ENCODE data around the gene CAPN10. TPM values are rescaled to one million over a fixed set of nuclear protein-coding genes. Genes with fewer than 3 reads are reported as not detected.

Gene CAPN10
- total RNA-seq, 4 donors from 2014 or later: 6.8 to 12.2 (median 7.5) TPM

DNA sequence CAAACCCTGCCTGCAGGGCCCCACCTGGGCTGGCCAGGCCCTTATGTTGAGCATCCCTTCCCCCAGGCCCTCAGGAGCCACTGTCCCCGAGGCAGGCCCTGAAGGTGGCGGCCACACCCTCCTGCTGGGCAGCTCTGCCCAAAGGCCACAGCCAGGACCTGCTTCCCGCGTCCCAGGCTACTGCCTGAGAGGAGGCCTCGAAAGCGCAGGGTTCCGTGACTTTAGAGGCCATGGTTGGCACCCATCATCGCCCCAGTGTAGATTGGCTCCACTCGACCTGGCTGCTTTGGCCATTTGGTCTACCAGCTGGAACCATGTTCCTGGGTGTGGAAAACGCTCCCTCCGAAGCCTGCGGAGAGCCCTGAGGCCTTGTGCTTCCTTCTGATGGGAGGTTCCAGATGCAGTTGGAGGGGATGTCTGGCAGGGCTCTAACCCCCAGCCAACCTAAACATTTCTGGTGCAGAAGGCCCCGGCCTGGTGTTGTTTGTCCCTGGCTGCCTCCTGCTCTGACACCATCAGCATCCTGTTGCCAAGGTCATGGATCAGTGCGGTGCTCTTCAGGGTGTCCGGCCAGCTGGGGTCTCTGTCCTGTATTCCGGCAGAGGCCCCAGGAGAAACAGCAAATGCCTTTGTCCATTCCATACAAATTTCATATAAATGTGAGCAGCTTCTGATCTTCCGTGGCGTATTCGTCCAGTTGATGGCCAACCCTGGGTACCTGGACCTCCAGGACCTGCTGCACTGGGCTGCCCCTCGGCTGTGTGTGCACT lies 14.7 kb downstream of the CAPN10 start:
- Histone ChIP-seq H3K4me1 (peaks cover under 1 to 12% of the 10 kb centered on the region in 2 donors), H3K36me3 (peaks cover 0 to 18% of the 10 kb centered on the region in 2 donors), H3K27ac (no peak overlapping the region), H3K4me3 (no peak overlapping the region), H3K27me3 (no peaks in the 10 kb centered on the region), H3K9me3 (no peaks in the 10 kb centered on the region)
- DNase-seq: peak in 1 of 2 donors; percentile 6
- in situ Hi-C loops (cut with MboI; ENCODE audit: low sequenced_read_pairs in 4 of 4): no loop called here
- ATAC-seq: no peak
- intact Hi-C loops (cut with DNase I; ENCODE audit: low total_unique reads): no loop called here
- TF ChIP-seq, protein P1, sequence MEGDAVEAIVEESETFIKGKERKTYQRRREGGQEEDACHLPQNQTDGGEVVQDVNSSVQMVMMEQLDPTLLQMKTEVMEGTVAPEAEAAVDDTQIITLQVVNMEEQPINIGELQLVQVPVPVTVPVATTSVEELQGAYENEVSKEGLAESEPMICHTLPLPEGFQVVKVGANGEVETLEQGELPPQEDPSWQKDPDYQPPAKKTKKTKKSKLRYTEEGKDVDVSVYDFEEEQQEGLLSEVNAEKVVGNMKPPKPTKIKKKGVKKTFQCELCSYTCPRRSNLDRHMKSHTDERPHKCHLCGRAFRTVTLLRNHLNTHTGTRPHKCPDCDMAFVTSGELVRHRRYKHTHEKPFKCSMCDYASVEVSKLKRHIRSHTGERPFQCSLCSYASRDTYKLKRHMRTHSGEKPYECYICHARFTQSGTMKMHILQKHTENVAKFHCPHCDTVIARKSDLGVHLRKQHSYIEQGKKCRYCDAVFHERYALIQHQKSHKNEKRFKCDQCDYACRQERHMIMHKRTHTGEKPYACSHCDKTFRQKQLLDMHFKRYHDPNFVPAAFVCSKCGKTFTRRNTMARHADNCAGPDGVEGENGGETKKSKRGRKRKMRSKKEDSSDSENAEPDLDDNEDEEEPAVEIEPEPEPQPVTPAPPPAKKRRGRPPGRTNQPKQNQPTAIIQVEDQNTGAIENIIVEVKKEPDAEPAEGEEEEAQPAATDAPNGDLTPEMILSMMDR (IDR thresholded peaks at IDR 0.05 in 4 of 5, conservative IDR thresholded peaks at IDR 0.05 in 1 of 5): no peak
- TF ChIP-seq POLR2A (IDR thresholded peaks at IDR 0.05): no peak

DNA sequence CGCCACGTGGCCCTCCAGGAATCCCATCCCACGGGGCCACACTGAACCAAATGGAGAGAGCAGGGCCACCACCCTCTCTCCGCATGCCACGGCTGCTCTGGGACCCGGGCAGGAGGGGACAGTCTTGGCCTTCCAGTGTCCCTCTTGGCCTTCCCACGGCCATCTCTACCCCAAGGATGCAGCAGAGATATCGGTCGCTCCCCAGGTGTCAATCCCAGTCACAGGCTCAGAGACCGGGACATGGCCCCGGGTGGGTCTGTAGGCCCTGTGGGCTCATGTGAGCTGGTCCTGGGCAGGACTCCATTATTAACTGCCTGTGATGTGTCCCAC lies 15.3 kb downstream of the CAPN10 start:
- intact Hi-C loops (cut with DNase I; ENCODE audit: low total_unique reads): no loop called here

DNA sequence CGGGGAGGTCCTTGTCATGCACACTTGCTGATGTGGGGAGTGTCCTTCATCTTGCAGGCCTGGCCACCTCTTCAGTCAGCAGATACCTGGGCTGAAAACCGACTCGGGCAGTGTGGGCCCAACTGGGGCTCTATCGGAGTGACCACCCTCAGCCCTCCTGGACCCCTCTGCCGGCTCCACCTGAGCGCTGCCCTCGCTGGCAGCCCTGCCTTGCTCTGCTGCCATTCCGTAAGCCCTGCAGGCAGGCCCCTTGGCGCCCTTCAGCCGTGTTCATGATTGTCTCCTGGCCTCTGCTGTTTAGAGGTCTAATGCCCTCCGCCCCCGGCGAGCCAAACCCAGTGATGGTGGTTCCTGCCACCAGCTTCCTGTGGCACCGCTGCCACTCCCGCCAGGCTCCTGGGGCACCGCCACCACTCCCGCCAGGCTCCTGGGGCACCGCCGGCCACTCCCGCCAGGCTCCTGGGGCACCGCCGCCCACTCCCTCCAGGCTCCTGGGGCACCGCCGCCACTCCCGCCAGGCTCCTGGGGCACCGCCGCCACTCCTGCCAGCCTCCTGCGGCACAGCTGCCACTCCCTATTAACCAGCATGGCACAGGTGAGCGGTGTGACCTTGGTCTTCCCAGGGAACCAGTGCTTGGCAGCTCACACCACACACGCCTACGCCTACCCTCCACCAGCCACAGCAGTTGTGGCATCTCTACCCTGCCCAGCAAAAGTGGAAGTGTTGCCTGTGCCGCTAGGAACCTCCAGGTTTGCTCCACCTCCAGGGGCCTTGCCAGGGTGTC lies 15.9 kb downstream of the CAPN10 start:
- peak in 1 of 2 donors; percentile 10 for DNase-seq
- TF ChIP-seq, protein P1 (IDR thresholded peaks at IDR 0.05 in 4 of 5, conservative IDR thresholded peaks at IDR 0.05 in 1 of 5): no peak
- no peak for TF ChIP-seq POLR2A (IDR thresholded peaks at IDR 0.05)
- H3K4me3 ChIP-seq: no peak overlapping the region
- in situ Hi-C loops (cut with MboI; ENCODE audit: low sequenced_read_pairs in 4 of 4) (no loop called here), intact Hi-C loops (cut with DNase I; ENCODE audit: low total_unique reads) (no loop called here)
- ATAC-seq: no peak
- peaks cover 0 to 17% of the 10 kb centered on the region in 2 donors for H3K36me3 ChIP-seq
- H3K27me3 ChIP-seq: no peaks in the 10 kb centered on the region
- H3K4me1 ChIP-seq: peaks cover 0 to 6% of the 10 kb centered on the region in 2 donors
- no peak overlapping the region for H3K27ac ChIP-seq
- H3K9me3 ChIP-seq: no peaks in the 10 kb centered on the region

More for the DNA sequence above, 15.3 kb downstream of the CAPN10 start:
- H3K27ac ChIP-seq: no peak overlapping the region
- in situ Hi-C loops (cut with MboI; ENCODE audit: low sequenced_read_pairs in 4 of 4): no loop called here
- peaks cover 0 to 18% of the 10 kb centered on the region in 2 donors for H3K36me3 ChIP-seq
- peaks cover 0 to 7% of the 10 kb centered on the region in 2 donors for H3K4me1 ChIP-seq
- no peak for TF ChIP-seq POLR2A (IDR thresholded peaks at IDR 0.05)
- TF ChIP-seq, protein P1 (IDR thresholded peaks at IDR 0.05 in 4 of 5, conservative IDR thresholded peaks at IDR 0.05 in 1 of 5): no peak
- no peaks in the 10 kb centered on the region for H3K27me3 ChIP-seq
- ATAC-seq (no peak), DNase-seq (peak in 1 of 2 donors; percentile 2)
- no peaks in the 10 kb centered on the region for H3K9me3 ChIP-seq
- no peak overlapping the region for H3K4me3 ChIP-seq

DNA sequence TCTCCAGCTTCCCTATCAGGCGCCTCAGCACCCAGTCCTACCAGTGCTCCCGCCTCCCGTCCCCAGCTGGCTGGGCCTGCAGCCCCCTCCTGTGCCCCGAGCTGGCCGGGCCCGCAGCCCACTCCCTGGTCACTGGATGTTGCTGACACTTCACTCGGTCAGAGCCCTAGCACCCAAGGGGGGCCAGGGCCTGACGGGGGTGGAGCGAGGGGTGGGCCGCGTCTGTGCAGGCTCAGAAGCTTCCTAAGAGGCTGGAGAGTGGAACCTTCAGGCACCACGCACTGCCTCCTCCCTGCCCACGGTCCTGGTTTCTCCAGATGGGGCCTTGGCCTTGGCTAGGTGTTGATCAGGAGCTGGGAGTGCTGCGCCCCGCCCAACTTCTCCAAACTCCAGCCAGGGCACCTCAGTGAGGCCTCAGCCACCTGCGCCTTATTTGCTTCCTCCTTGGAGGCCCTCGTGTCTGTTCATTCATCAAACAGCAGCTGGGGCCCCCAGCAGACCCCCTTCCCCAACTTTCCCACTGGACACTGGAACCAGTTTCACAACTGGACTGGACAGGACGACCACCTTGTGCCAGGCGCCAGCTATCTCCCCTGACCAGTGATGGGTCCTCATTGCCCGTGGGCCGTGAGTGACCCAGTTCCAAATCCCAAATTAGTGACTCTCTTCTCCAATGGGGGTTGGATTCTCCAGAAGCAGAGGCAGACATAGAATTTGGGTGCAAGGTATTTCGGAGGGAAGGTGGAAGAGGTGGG lies 16.7 kb downstream of the CAPN10 start:
- Histone ChIP-seq H3K4me1 (peaks cover 0 to 6% of the 10 kb centered on the region in 2 donors), H3K9me3 (no peaks in the 10 kb centered on the region), H3K27me3 (no peaks in the 10 kb centered on the region), H3K4me3 (no peak overlapping the region), H3K27ac (no peak overlapping the region), H3K36me3 (peaks cover 0 to 9% of the 10 kb centered on the region in 2 donors)
- intact Hi-C loops (cut with DNase I; ENCODE audit: low total_unique reads) (no loop called here), in situ Hi-C loops (cut with MboI; ENCODE audit: low sequenced_read_pairs in 4 of 4) (no loop called here)
- DNase-seq (no peak), ATAC-seq (no peak)
- TF ChIP-seq, protein P1 (IDR thresholded peaks at IDR 0.05 in 4 of 5, conservative IDR thresholded peaks at IDR 0.05 in 1 of 5): no peak
- TF ChIP-seq POLR2A (IDR thresholded peaks at IDR 0.05): no peak
